NB4 (cell line): Measurements from ENCODE around the gene SLC7A4.
A peak's percentile ranks its signal among the peaks of the same experiment; 100 is the strongest.
"Not testable (repeated sequence)": the region's sequence is repeated elsewhere in the genome, so short reads cannot be mapped to it uniquely, and the experiment has no call there.

Experiments used
- DNase-seq: peaks from one replicate; pipeline ENCODE4 v3.0.0; 2010; ENCODE audit warnings: low read depth
- H3K4me3 ChIP-seq: one replicate; pipeline ENCODE4 v1.5.1; 2011; ENCODE audit warnings: mild to moderate bottlenecking, low read depth, low read length, moderate library complexity
- MYC ChIP-seq: IDR thresholded peaks from 2 replicates; pipeline ENCODE4 v1.6.1; 2011; ENCODE audit warnings: low read depth, low read length
- POLR2A ChIP-seq: IDR thresholded peaks from 2 replicates; pipeline ENCODE4 v1.6.1; 2011; ENCODE audit warnings: mild to moderate bottlenecking; ENCODE audit not compliant: insufficient read length; ENCODE audit errors: extremely low read depth
- TF ChIP-seq, protein P1 (sequence below): IDR thresholded peaks from 2 replicates; pipeline ENCODE4 v1.6.1; 2011; ENCODE audit warnings: low read depth, low read length
- TF ChIP-seq, protein P2 (sequence below): IDR thresholded peaks from one replicate; pipeline ENCODE4 v1.5.1; 2012; ENCODE audit warnings: low read depth, low read length

The SLC7A4 gene

DNA sequence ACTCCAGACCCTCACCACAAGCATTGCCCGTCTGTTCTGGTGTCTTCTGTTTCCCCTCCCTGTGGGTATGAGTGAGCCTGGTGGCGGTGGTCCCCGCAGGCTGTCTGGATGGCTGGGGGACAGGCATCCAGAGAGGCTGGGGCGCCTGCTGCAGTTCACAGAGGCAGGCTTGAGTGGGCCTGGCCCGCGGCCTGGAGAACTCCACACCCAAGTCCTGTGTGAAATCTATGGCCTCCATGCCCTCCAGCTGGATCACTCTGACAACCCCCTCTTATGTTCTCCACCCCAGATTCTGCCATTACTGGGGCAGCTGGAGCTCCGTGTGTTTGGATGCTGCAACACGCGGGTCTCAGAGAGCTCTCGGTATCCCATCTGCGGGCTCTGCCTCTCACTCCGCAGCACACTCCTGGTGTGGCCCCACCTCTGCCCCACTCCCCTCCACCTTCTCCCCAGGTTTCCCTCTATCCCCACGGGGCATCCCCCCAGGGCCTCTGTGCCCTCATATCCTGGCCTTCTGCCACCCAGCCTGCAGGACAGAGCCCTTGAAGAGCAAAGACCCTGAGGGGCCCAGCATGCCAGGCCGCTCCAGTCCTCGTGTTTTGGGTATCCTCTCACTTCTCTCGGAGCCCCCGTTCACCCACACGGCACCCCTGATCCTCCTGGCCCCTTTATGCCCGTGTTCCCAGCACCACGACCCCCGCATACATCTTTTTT lies 44.7 kb upstream of the SLC7A4 start:
- no peak for TF ChIP-seq POLR2A
- TF ChIP-seq, protein P1, sequence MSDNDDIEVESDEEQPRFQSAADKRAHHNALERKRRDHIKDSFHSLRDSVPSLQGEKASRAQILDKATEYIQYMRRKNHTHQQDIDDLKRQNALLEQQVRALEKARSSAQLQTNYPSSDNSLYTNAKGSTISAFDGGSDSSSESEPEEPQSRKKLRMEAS = no peak
- DNase-seq = no peak
- H3K4me3 ChIP-seq = no peak overlapping the region

DNA sequence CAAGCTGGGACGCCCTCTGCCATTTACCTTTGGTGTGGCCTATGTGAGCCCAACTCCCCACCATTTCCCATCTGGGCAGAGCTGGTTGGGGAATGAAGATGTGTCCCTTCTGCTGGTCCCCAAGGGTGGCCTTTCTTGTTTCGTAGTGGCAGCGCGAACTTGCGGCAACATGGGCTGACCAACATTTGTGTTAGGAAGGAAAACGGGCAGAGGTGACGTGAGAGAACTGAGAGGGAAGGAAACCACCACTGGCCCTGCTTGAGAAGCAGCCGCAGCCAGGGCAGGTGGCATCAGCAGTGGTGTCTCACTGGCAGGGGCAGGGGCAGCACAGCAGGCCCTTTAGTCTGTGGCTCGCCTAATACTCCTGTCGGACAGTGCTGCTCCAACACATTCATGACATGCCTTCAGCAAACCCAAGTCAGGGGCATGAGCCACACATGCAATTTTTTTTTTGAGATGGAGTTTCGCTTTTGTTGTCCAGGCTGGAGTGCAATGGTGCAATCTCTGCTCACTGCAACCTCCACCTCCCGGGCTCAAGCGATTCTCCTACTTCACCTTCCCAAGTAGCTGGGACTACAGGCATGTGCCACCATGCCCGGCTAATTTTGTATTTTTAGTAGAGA lies 43.3 kb upstream of the SLC7A4 start:
- no peak overlapping the region for H3K4me3 ChIP-seq
- no peak for DNase-seq
- TF ChIP-seq POLR2A (no peak), MYC (no peak)
- TF ChIP-seq, protein P2, sequence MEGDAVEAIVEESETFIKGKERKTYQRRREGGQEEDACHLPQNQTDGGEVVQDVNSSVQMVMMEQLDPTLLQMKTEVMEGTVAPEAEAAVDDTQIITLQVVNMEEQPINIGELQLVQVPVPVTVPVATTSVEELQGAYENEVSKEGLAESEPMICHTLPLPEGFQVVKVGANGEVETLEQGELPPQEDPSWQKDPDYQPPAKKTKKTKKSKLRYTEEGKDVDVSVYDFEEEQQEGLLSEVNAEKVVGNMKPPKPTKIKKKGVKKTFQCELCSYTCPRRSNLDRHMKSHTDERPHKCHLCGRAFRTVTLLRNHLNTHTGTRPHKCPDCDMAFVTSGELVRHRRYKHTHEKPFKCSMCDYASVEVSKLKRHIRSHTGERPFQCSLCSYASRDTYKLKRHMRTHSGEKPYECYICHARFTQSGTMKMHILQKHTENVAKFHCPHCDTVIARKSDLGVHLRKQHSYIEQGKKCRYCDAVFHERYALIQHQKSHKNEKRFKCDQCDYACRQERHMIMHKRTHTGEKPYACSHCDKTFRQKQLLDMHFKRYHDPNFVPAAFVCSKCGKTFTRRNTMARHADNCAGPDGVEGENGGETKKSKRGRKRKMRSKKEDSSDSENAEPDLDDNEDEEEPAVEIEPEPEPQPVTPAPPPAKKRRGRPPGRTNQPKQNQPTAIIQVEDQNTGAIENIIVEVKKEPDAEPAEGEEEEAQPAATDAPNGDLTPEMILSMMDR = no peak
- TF ChIP-seq, protein P1 = no peak

DNA sequence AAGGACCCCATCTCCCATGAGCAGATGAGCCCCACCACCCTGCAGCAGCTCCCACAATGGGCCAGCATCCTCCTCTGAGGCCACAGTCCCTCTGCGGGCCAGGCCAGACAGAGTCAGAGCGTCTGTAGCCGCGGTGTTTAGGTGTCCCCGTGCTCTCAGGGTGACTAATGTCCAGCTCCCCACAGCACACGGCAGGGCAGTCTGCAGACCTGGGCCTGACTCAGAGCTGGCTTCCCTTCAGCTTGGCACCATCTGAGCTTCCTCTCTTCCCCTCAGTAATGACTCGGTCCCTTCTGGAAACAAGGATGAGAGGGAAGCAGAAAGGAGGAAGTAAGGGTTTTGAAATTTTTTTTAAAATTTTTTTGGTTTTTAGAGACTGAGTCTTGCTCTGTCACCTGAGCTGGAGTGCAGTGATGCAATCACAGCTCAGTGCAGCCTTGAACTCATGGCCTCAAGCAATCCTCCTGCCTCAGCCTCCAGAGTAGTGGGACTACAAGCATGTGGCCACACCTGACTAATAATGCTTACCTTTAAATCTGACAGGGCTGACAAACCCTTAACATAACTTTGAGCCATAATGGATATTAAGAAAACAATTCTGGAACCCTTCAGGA lies 41.8 kb upstream of the SLC7A4 start:
- DNase-seq = peak; percentile 71
- H3K4me3 ChIP-seq = no peak overlapping the region
- TF ChIP-seq POLR2A (no peak), MYC (no peak)
- TF ChIP-seq, protein P2 = no peak
- TF ChIP-seq, protein P1 = no peak

DNA sequence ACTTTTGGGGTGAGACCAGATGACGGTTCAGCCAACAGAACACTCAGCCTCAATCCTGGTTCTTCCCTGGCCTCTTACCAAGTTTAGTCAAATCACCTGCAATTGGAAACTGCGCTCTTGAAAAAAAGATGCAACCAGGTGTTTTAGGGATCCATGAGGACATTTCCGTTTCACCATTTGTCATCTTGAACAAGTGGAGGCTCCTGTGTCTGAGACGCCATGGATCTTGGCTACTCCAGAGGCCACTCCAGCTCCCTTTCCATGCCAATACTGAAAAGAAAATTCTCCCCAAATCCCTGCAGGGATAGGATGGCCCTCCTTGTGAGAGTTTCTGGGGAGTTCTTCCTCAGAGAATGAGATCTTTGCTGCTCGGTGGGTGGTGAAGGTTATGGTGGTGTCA lies 41.1 kb upstream of the SLC7A4 start:
- no peak for DNase-seq
- H3K4me3 ChIP-seq = no peak overlapping the region
- TF ChIP-seq, protein P2 = no peak
- TF ChIP-seq MYC = no peak
- TF ChIP-seq, protein P1 = no peak

DNA sequence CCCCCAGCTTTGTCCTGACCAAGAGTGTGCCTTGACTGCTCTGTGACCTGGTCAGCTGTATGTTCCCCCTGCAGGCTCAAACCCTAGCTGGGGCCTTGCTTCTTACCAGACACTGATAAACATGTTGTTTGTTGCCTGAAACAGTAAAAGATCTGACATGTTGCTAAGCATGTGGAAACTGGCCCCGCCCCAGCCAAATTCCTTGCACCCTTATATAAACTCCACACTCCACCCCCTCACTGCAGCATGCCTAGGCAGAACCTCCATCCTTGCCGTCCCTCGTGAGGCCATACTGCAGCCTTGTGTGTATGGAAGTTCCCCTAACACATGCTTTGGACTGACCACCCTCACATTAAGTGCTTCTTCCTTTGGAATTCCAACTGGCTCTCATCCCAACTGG lies 40.7 kb upstream of the SLC7A4 start:
- H3K4me3 ChIP-seq = no peak overlapping the region
- TF ChIP-seq, protein P2 = no peak
- no peak for DNase-seq

DNA sequence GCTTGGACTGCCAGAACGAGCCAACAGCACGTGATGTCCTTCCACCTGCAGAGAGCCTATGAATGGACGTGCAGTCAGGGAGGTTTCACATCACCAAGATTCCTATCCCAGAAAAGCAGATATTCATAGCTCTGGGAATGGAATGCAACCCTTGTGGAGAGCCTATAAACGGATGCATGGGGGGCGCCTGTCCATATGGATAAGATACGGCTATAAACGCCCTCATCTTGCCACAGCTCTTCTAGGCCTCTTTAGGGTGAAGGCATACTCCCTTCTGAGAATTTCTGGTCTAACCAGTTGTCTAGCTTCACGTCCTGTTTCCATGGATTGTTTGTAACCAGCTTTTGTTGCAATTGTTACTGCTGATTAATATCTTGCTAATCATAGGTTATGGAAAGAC lies 39.4 kb upstream of the SLC7A4 start:
- H3K4me3 ChIP-seq, DNase-seq: not testable (repeated sequence)
